GM19463 (cell line): Measurements from ENCODE around the gene RAB27A.
"Not testable (repeated sequence)": the region's sequence is repeated elsewhere in the genome, so short reads cannot be mapped to it uniquely, and the experiment has no call there.

Experiments used
- ATAC-seq: cut with Tn5 transposase; IDR thresholded peaks from one replicate; pipeline ENCODE4 v1.9.1; 2021; ENCODE audit warnings: mild to moderate bottlenecking, moderate library complexity; ENCODE audit not compliant: unreplicated experiment

The RAB27A gene

DNA sequence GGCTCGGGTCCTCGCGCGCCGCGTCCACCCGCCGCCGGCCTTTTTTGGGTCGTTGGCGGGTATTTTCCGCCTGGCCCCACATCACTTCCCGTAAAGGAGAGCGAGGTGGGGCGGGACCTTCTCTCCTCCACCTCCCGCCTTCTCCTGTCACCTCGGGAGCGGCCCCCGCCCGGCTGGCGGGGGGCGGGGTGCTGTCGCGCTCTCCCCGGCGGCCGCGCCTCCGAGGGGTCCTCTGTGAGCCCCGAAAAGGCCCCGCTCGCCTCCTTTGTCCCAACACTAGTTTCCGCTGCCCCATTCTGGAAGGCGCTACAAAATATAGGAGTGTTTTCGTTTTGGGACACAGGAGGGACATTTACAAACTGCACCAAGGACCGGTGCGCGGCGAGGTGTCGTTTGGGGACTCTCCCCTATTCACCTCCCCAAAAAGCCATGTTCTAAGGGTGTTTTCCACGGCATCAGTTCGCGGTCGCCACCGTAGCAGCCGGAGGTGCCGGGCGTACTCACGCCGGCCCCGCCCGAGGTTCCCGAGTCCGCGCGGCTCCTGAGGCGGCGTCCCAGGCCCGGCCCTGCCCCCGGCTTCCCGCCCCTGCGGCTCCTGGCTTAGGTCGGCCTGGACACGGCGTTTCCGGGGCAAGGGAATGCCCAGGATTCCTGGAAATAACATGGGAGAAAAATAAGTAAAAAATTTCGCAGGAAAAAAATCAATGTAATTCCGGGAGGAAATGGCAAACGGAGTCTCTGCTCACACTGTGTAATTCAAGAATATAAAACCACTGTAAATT is at the start of gene RAB27A:
RAB27A (minus strand) TSS at position 68 of the 782 bp plus-strand sequence. CDS start 54,879 bp downstream, outside the sequence.
- ATAC-seq: peak; percentile 72

DNA sequence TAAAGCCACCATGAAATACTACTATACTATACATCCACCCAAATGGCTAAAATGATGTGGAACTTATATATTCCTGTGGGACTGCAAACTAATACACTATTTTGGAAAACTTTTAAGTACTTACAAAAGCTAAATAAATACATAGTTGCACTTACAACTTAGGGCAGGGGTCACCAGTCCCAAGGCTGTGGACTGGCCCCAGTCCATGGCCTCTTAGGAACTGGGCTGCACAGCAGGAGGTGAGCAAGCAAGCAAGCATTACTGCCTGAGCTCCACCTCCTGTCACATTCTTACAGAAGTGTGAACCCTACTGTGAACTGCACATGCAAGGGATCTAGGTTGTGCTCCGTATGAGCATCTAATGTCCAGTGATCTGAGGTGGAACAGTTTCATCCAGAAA is 47.5 kb upstream of the RAB27A start:
- no peak for ATAC-seq

DNA sequence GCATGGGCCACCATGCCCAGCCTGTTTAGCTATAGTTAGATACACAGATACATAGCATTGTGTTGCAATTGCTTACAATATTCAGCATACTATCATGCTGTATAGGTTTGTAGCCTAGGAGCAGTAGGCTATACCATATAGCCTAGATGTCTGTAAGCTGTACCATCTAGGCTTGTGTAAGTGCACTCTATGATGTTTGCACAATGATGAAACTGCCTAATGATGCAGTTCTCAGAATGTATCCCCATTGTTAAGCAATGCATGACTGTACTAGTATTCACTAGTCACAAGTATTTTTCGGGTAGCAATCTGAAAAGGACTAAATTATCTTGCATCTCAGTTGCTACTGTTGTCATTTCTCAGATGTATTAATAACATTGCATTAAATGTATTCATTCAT is 45.4 kb upstream of the RAB27A start:
- no peak for ATAC-seq

DNA sequence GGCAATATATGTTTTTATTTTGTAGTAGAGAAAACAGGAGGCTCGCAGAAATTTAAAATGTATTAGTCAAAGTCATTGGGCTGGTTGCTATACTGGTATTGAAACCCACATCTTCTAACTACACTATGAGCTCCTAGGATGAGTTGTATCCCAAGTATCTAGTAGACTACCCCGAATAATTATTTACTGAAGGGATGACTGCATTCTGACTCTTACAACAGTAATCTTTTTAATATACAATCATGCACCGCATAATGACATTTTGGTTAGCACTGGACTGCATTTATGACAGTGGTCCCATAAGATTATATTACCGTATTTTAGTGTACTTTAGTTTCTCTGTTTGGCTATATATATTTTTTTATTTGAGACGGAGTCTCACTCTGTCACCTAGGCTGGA is 44.8 kb upstream of the RAB27A start:
- no peak for ATAC-seq

DNA sequence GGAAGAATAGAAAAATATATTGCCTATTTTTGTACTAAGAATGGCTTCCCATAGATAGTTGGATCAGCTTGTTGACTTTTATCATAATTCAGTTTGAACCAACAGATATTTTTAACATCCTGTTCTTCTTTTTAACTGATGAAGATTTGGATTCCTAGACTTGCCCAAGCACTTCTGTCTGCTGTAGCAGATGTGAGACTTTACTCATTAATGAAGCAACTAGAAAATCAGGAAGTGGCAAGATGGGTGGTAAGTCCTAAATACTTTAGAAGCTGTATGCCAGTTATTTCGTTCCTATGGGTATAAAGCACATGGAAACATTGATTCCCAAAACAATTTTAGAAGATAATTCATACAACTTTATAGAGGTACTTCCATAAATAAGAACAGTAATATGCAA is 37.8 kb upstream of the RAB27A start:
- ATAC-seq: no peak

DNA sequence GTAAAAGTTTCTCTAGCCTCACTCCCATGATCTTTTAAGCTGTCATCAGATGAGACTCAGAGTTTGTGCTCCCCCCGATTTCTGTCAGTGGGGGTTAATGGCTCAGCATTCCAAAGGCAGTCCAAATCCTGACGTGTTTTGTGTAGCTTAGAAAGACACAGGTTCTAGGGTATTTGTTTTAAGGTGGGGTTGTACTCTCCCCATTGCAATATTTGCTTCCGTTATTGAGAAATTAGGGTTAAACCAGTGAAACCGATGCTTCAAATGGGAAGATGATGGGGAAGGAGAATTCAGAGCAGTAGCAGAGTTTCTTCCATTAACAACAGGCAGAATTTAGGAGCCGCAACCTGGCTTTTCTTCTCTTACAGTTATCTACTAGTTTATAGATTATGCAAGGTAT is 32.9 kb upstream of the RAB27A start:
- ATAC-seq: no peak

DNA sequence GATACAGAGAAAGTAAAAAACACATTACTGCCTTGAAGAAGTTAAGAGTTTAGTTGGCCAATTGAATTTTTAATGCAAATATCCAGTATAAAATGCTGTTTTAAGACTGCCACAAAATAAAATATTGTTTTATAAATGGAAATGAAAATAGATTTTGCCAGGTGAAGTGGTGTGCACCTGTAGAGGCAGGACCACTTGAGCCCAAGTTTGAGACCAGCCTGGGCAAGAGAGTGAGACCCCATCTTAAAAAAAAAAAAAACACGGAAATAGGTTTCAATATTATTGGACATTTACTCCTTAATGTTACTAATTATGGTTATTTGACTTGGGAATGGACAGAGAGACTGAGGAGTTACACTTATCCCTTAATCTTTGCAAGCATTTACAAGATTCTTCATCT is 31.4 kb upstream of the RAB27A start:
- ATAC-seq: no peak

DNA sequence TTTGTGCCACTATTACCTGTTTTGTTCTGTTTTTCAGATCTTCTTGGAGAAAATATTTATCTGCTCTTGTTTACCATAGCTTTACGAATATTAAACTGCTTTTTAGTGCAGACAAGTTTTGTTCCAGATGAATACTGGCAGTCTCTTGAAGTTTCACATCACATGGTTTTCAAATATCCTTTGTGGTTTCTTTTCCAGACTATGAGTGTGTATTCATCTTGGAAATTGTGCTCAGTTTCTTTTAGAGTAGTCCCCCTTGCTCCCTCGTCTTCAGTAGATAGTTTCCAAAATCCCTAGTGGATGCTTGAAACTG is 30.6 kb upstream of the RAB27A start:
- ATAC-seq: no peak

DNA sequence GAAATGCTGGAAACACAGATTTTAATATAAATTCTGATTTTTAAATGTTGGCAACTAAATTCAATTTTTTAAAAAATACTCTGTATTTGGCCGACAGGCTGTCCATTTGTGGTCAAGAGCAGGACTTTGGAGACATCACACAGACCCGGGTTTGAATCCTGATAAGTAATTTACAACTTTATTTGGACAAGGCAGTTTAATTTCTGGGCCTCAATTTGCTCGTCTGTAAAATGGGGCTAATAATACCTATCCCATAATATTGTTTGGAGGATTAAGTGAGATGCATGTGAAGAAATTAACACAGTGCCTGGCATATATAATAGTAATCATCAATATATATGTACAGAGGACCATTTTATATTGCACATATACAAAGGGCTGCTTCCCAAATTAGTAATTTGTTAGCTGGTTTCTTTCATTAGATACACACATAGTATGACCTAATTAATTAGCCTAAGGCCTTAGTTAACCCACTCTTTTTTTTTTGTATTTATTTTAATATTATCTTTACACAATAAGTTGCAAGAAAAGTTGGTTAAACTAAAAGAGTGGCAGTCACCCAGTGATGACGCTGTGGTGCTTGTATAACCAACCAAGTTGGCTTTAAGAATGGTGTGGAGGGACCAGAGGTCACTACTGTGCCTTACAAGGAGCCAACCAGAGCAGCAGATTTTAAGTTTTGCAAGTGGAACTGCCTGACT is 30.1 kb upstream of the RAB27A start:
- ATAC-seq: no peak

DNA sequence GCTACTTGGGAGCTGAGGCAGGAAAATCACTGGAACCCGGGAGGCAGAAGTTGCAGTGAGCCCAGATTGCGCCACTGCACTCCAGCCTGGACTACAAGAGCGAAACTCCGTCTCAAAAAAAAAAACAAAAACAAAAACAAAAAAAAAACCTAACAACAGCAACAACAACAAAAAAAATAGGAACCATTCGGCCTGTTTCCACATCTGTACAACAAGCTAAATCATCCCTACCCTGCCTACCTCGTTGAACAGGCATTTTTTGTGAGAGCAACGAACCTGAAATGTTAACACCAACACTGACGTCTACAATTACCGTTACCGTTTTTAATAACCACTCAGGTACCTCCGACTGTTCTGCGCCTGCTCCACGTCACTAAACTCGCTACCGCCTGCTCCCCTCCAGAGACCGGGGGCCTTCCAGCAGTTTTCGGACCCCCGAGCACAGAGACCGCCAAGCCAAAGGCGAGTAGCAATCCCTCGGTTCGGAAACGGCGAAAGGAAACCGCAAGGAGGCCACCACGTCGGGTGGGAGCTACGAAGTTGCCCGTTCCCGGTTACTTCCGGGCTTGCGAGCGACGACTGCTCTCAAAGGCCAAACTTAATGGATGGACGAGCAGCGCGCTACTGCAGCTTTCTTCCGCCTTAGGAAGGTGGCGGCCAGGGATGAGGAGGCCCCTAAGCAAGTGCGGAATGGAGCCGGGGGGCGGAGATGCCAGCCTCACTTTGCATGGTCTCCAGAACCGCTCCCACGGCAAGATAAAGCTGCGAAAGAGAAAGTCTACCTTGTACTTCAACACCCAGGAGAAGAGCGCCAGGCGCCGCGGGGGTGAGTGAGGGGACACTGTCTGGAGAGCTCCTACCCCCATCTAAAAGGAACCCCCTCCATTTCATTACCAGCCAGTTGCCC is 29.2 kb upstream of the RAB27A start, which contains the start of the genes PIGB and PIGBOS1:
PIGB (plus strand) TSS at position 635 of the 907 bp plus-strand sequence; CDS start at position 664, 29 bp downstream.
PIGBOS1 (minus strand) TSS at position 536 of the 907 bp plus-strand sequence. CDS start 1,331 bp downstream, outside the sequence.
- peak; percentile 91 for ATAC-seq

DNA sequence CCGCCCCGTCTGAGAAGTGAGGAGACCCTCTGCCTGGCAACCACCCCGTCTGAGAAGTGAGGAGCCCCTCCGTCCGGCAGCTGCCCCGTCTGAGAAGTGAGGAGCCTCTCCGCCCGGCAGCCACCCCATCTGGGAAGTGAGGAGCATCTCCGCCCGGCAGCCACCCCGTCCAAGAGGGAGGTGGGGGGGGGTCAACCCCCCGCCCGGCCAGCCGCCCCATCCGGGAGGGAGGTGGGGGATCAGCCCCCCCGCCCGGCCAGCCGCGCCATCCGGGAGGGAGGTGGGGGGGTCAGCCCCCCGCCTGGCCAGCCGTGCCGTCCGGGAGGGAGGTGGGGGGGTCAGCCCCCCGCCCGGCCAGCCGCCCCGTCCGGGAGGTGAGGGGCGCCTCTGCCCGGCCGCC is 13.2 kb upstream of the RAB27A start:
- not testable (repeated sequence) for ATAC-seq

DNA sequence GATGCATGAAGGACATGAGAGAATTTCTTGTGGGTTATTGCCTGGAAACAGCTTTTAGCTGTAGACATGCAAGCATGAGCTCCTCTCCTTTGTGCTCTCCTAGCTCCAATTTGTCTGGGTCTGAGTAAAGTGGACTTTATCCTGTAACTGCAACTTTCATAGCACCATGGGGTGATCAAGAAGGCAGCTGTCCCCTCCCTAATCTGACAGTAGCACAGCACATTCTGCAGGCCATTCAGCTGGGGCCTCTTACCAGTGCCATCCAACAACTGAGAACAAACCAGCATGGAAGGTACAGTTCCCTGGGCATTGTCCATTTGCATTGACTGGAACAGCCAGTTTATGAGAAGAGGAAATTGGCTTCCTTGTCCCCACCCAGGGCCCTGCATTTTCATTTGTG is 7.7 kb upstream of the RAB27A start:
- ATAC-seq: no peak

DNA sequence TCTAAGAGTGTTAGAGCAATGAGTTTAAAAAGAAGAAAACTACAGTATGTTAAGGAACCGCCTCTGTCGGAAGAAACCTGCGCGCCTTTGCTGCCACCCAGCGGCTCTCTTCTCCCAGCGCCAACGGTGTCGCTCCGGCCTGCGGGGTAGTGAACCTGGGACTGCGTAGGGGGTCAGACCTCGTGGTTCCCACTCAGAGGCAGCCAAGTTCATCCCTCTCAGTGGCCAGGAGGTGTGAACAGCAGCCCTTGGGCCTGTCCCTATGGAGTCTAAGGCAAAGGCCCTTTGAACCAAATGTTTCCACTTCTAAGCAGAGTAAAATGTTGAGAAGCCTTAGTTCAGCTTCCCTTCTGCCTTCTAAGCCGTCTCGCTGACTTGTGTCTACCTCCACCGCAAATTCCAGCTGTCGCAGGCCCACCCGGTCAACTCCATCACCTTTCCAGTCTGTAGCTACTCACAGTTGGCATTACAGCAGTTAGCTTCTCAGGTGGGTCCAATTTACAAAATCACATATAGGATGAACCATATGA is 980 bp upstream of the RAB27A start:
- ATAC-seq: peak; percentile 64

DNA sequence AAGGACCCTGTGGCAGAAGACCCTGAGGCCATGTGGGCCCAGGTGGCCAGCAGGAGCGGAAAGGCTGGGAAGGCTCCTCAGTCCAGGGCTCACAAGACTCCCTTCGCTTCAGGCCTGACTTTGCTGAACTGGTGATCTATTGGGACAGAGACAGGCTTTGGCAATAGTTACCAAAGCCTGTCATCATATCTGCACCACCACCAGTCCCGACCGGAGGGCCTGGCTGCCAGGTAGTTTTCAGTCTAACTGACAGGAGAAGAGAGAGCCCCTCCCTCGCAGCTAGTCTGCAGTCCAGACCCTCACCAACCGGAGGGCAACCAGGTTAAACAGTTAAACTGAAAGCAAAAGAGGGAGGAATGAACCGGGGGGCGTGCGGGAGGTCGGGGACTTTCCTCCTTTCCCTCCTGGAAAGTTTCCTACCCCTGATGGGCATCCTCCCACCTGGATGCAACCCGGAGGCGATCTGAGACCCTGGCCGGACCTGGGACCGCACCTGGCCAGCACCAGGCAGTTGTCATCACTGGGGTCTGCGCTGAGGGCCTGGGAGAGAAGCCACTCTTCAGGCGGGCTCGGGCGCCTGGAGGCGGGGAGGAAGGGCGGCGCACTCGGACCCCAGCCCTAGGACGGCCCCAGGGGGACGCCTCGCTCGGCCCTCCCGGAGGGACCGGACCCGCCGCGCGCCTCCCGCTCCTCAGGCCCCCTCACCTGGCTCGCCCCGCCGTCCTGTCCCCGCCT is 435 bp downstream of the RAB27A start:
- ATAC-seq: peak; percentile 34

DNA sequence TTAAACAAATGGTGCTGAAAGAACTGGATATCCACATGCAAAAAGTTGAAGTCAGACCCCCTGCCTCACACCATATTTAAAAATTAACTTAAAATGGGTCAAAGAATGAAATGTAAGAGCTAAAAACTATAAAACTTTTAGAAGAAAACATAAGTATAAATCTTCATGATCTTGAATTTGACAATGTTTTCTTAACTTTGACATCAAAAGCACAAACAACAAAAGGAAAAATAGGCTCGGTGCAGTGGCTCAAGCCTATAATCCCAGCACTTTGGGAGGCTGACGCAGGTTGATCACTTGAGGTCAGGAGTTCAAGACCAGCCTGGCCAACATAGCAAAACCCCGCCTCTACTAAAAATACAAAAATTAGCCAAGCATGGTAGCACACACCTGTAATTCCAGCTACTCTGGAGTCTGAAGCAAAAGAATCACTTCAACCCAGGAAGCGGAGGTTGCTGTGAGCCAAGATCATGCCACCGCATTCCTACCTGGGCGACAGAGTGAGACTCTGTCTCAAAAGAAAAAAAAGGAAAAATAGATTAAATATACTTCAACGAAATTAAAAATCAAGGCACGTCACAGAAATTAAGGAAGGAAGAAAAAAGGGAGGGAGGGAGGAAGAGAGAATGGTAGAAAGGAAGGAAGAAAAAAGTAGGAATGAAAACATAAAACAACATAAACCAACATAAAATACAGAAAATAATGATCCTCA is 1.5 kb downstream of the RAB27A start:
- no peak for ATAC-seq

DNA sequence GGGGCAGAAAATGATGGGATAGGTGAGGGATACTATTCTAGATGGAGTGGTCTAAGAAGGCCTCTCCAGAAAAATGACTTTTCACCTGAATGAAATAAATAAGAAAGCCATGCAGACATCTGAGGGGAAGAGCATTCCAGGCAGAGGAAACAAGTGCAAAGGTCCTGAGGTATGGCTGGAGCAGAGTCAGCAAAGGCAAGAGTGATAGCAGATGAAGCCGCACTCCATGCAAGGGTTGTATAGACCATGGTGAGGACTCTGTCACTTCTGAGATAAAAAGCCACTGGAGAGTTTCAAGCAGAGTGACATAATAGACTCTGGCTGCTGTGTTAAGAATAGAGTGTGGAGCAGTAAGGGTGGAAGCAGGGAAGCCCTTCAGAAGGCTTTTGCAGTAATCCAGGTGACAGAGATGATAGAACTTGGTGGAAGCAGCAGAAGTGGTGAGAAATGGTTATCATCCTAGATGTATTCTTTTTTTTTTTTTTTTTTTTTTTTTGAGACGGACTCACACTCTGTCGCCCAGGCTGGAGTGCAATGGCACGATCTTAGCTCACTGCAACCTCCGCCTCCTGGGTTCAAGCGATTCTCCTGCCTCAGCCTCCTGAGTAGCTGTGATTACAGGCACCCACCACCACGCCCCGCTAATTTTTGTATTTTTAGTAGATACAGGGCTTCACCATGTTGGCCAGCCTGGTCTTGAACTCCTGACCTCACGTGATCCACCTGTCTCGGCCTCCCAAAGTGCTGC is 3.0 kb downstream of the RAB27A start:
- not testable (repeated sequence) for ATAC-seq

DNA sequence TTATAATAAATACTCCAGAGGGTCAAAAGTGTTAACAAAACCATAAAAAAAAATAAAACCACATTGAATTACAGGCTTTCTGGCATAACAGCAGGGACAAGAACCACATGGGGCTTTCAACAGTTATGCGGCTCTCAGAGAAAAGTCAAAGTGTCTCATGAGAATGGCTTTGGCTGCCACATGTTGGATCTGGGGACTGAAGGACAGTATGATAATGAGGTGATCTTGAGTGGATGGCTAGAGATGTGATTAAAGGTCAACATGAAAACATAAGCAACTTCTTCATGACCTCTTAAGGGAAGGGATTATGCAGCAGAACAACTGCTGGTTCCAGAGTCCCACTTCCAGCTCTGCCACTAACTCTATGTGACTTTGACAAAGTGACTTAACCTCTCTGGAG is 5.2 kb downstream of the RAB27A start:
- no peak for ATAC-seq

DNA sequence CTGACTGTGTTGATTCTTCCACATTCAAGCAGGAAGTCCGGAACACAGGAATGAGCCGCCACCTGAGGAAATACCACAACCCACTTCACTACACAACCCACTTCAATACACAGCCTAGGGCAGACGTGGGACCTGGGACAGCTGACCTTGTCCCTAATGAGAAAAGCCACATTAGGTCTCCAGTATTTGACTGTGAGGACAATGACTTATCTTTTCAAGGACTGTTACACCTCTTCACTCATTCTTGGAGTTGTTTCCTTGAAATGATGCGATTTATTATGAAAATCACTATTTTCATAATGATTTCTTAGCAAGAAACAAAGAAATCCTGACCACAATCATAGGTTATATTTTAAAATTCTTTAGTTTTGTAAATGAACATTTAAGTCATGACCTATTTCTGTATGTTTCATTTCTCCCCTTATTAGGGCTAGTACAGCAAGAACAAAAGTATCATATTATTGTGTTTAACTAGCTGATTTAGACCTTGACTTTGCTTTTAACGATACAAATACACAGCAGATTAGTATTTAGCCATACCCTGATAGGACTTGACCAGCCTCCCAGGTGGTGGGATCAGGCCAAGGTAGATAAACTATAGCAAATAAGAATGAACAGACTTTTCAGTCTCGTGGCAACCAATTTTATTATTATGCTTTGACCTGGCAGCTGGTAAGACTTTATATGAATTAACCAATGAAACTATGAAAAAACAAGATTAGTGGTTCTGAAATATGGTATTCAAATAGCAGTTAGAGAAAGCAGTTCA is 6.0 kb downstream of the RAB27A start:
- ATAC-seq: no peak
